ENCODE measurements around the gene RRAS. TPM values are rescaled to one million over a fixed set of nuclear protein-coding genes. Genes with fewer than 3 reads are reported as not detected.

The RRAS gene
- total and polyA plus RNA-seq, 10 donors = 30.9 to 106 (median 50.7) TPM

GRCh38 chr19:49651029-49651819 lies 11.3 kb upstream of the RRAS start:
- Histone ChIP-seq H3K4me1 (peaks cover 0 to 48% (median 6%) of the 10 kb centered on the region in 6 donors), H3K9me3 (no peaks in the 10 kb centered on the region), H3K27ac (peak overlapping the region in 4 of 8 donors; percentile 57 to 79 (median 71)), H3K36me3 (peaks cover 0 to 100% (median 82%) of the 10 kb centered on the region in 6 donors), H3K4me3 (no peak overlapping the region), H3K27me3 (replicated peaks in 1 of 7) (no peaks in the 10 kb centered on the region)
- peak in 2 of 3 donors; percentile 4 to 53 for TF ChIP-seq POLR2AphosphoS5 (IDR thresholded peaks at IDR 0.05)
- TF ChIP-seq POLR2A (IDR thresholded peaks at IDR 0.05) = no peak
- 87 to 96% (median 94%) methylated on average over 44 to 72 of the region's 72 CpGs for WGBS, 5 donors
- no peak for DNase-seq
- intact Hi-C loops (cut with DNase I; ENCODE audit: low total_unique reads) = no loop called here

- peaks cover 0 to 72% (median 49%) of the 10 kb centered on the region in 6 donors for H3K36me3 ChIP-seq
- DNase-seq = no peak
- WGBS, 5 donors = 93 to 96% (median 95%) methylated on average over 17 of the region's 17 CpGs
These were observed 6.6 kb upstream of the RRAS start for GRCh38 chr19:49646586-49646985.

GRCh38 chr19:49645995-49646394 lies 6.1 kb upstream of the RRAS start:
- WGBS, 5 donors = 90 to 96% (median 93%) methylated on average over 10 to 13 of the region's 13 CpGs
- TF ChIP-seq CTCF (IDR thresholded peaks at IDR 0.05 in 8 of 11, conservative IDR thresholded peaks at IDR 0.05 in 3 of 11) (no peak), POLR2AphosphoS5 (IDR thresholded peaks at IDR 0.05) (no peak), POLR2A (IDR thresholded peaks at IDR 0.05) (no peak)
- peak overlapping the region in 1 of 8 donors; percentile 4 for H3K27ac ChIP-seq
- H3K4me3 ChIP-seq = no peak overlapping the region
- intact Hi-C loops (cut with DNase I; ENCODE audit: low total_unique reads) = no loop called here
- H3K9me3 ChIP-seq = no peaks in the 10 kb centered on the region
- no peak for DNase-seq
- H3K27me3 ChIP-seq (replicated peaks in 1 of 7) = no peaks in the 10 kb centered on the region
- peaks cover 0 to 67% (median 43%) of the 10 kb centered on the region in 6 donors for H3K36me3 ChIP-seq
- peaks cover 11 to 66% (median 43%) of the 10 kb centered on the region in 6 donors for H3K4me1 ChIP-seq

More at GRCh38 chr19:49646586-49646985, 6.6 kb upstream of the RRAS start:
- H3K4me1 ChIP-seq = peaks cover 11 to 65% (median 38%) of the 10 kb centered on the region in 6 donors
- peak in 1 of 3 donors; percentile 40 for TF ChIP-seq POLR2AphosphoS5 (IDR thresholded peaks at IDR 0.05)
- no peak for TF ChIP-seq POLR2A (IDR thresholded peaks at IDR 0.05)
- no peak for TF ChIP-seq CTCF (IDR thresholded peaks at IDR 0.05 in 8 of 11, conservative IDR thresholded peaks at IDR 0.05 in 3 of 11)
- H3K27ac ChIP-seq = no peak overlapping the region
- H3K27me3 ChIP-seq (replicated peaks in 1 of 7) = no peaks in the 10 kb centered on the region
- no peak overlapping the region for H3K4me3 ChIP-seq
- H3K9me3 ChIP-seq = no peaks in the 10 kb centered on the region
- intact Hi-C loops (cut with DNase I; ENCODE audit: low total_unique reads) = no loop called here

DNA sequence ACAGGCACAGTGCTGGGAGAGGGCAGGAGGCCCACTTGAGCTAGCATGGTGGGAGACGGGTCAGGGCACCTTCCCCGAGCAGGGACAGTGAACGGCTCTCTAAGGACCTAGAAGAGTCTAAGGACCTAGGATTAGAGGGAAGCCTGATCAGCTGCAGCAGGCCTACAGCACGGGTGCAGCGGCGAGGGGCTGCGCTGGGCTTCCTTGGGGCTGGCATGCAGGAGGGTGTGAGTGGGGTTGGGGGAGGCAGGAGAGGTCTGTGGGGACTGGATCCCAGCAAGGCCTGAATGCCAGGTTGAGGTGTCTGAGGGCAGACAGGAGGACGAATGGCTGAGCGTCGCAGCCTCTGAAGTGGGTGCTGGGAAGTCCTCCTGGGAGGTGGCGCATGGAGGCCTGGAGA lies 5.6 kb upstream of the RRAS start:
- TF ChIP-seq POLR2AphosphoS5 (IDR thresholded peaks at IDR 0.05) (peak in 1 of 3 donors; percentile 9), POLR2A (IDR thresholded peaks at IDR 0.05) (no peak)
- intact Hi-C loops (cut with DNase I; ENCODE audit: low total_unique reads) = no loop called here
- no peaks in the 10 kb centered on the region for H3K9me3 ChIP-seq
- no peak overlapping the region for H3K4me3 ChIP-seq
- peak overlapping the region in 1 of 8 donors; percentile 4 for H3K27ac ChIP-seq
- H3K27me3 ChIP-seq (replicated peaks in 1 of 7) = no peaks in the 10 kb centered on the region
- H3K4me1 ChIP-seq = peaks cover 11 to 68% (median 46%) of the 10 kb centered on the region in 6 donors
- peaks cover 0 to 62% (median 41%) of the 10 kb centered on the region in 6 donors for H3K36me3 ChIP-seq
- 90 to 97% (median 92%) methylated on average over 7 to 11 of the region's 11 CpGs for WGBS, 5 donors
- DNase-seq = no peak

- TF ChIP-seq POLR2AphosphoS5 (IDR thresholded peaks at IDR 0.05) (no peak), CTCF (IDR thresholded peaks at IDR 0.05 in 8 of 11, conservative IDR thresholded peaks at IDR 0.05 in 3 of 11) (no peak), POLR2A (IDR thresholded peaks at IDR 0.05) (no peak)
- intact Hi-C loops (cut with DNase I; ENCODE audit: low total_unique reads) = no loop called here
These were observed 3.5 kb upstream of the RRAS start for GRCh38 chr19:49643466-49643865.

More at GRCh38 chr19:49643466-49643865, 3.5 kb upstream of the RRAS start:
- Histone ChIP-seq H3K27ac (peak overlapping the region in 1 of 8 donors; percentile 95), H3K36me3 (peaks cover 0 to 41% (median 27%) of the 10 kb centered on the region in 6 donors), H3K4me1 (peaks cover 15 to 74% (median 54%) of the 10 kb centered on the region in 6 donors), H3K9me3 (no peaks in the 10 kb centered on the region), H3K4me3 (peak overlapping the region in 2 of 8 donors; percentile 90 to 98), H3K27me3 (replicated peaks in 1 of 7) (no peaks in the 10 kb centered on the region)
- no peak for DNase-seq
- WGBS, 5 donors = 63 to 82% (median 71%) methylated on average over 2 of the region's 2 CpGs
